A549 (cell line): ENCODE data around the gene A4GALT. TPM values are rescaled to one million over a fixed set of nuclear protein-coding genes. Genes with fewer than 3 reads are reported as not detected.

Experiments
- ATAC-seq, 2 experiments: fragments of 200-7000 bp in 1 of 2; fragments of >200 bp in 1 of 2; cut with Nextera tagmentation in 1 of 2; cut with Tn5 transposase in 1 of 2; 3 replicates each; pipeline versions ENCODE4 v1.8.0 to v1.9.1; 2018 to 2020; ENCODE audit warnings: mild to moderate bottlenecking in 1 of 2, moderate library complexity in 1 of 2
- CTCF ChIA-PET: fragments of 300-600 bp; sonication (Branson Sonifier 250); formaldehyde crosslinking; extraction: SDS; loops from one replicate; lab custom pipeline; 2021; ENCODE audit warnings: antibody characterized with exemption, inconsistent platforms; lab: Yijun Ruan, JAX
- POLR2A ChIA-PET: fragments of 350-600 bp; formaldehyde crosslinking; extraction: SDS; loops from one replicate; lab custom pipeline; 2021; ENCODE audit warnings: antibody characterized with exemption, inconsistent platforms; lab: Yijun Ruan, JAX
- DNase-seq, 2 experiments: peaks; one replicate each; pipeline versions ENCODE4 v3.0.0 to v3.0.0-alpha.2; 2011 to 2016; ENCODE audit warnings: low read depth in 1 of 2, low spot score in 1 of 2
- FAIRE-seq: peaks from 2 replicates; lab custom pipeline; 2011; peaks lifted over from hg19 to GRCh38; lab: Jason Lieb, UNC
- H3K27ac ChIP-seq, 2 experiments: fragments of >200 bp; sonication (Bioruptor Twin); formaldehyde crosslinking; 3 replicates each; pipeline ENCODE4 v1.5.1; 2016 to 2017
- H3K4me1 ChIP-seq: fragments of >200 bp; sonication (Bioruptor Twin); formaldehyde crosslinking; 3 replicates; pipeline ENCODE4 v1.6.1; 2016
- H3K4me2 ChIP-seq: fragments of >200 bp; sonication (Bioruptor Twin); formaldehyde crosslinking; 3 replicates; pipeline ENCODE4 v1.6.1; 2016
- H3K4me3 ChIP-seq: fragments of >200 bp; sonication (Bioruptor Twin); formaldehyde crosslinking; 3 replicates; pipeline ENCODE4 v1.5.1; 2016
- H3K9me3 ChIP-seq: fragments of >200 bp; sonication (Bioruptor Twin); formaldehyde crosslinking; 3 replicates; pipeline ENCODE4 v1.6.1; 2016
- FOSL2 ChIP-seq, 2 experiments: fragments of 450-650 bp in 1 of 2; fragments of >200 bp in 1 of 2; sonication (Bioruptor Twin) in 1 of 2; formaldehyde crosslinking; IDR thresholded peaks; 2 replicates each; pipeline versions ENCODE4 v1.5.0 to v1.6.1; 2016 to 2020; ENCODE audit warnings: mild to moderate bottlenecking in 1 of 2, moderate library complexity in 1 of 2
- GATA3 ChIP-seq: IDR thresholded peaks from 2 replicates; pipeline ENCODE4 v1.6.1; 2012; ENCODE audit warnings: borderline replicate concordance
- HDAC2 ChIP-seq: fragments of 200-600 bp; sonication (generic); IDR thresholded peaks from 2 replicates; pipeline ENCODE4 v1.6.1; 2016
- JUN ChIP-seq, 2 experiments: fragments of >200 bp; sonication (Bioruptor Twin); formaldehyde crosslinking; IDR thresholded peaks; 2 replicates in 1 of 2; 3 replicates in 1 of 2; pipeline ENCODE4 v1.6.1; 2016 to 2017
- JUNB ChIP-seq: fragments of >200 bp; sonication (Bioruptor Twin); formaldehyde crosslinking; IDR thresholded peaks from 2 replicates; pipeline ENCODE4 v1.6.1; 2016
- KDM1A ChIP-seq: fragments of 200-600 bp; sonication (generic); IDR thresholded peaks from 2 replicates; pipeline ENCODE4 v1.6.1; 2016; ENCODE audit warnings: low read depth, mild to moderate bottlenecking
- MAZ ChIP-seq: fragments of 150-350 bp; IDR thresholded peaks from 2 replicates; pipeline ENCODE4 v1.6.1; 2014; ENCODE audit warnings: antibody characterized with exemption, low read depth, low read length, borderline replicate concordance
- NFE2L2 ChIP-seq: fragments of 150-350 bp; conservative IDR thresholded peaks from 2 replicates; pipeline ENCODE4 v1.6.1; 2014; ENCODE audit warnings: low read length
- RCOR1 ChIP-seq: fragments of 150-350 bp; IDR thresholded peaks from 2 replicates; pipeline ENCODE4 v1.6.1; 2014; ENCODE audit warnings: antibody characterized with exemption, low read length, low read depth
- RNF2 ChIP-seq: fragments of 200-600 bp; sonication (generic); IDR thresholded peaks from 2 replicates; pipeline ENCODE4 v1.6.1; 2016; ENCODE audit warnings: low read depth, mild to moderate bottlenecking, antibody characterized with exemption, moderate library complexity, borderline replicate concordance
- WGBS: methylation state at CpG from one replicate; pipeline ENCODE4 v1.1.6; 2017; ENCODE audit errors: missing lambda C conversion rate; 5-methylcytosine and 5-hydroxymethylcytosine counted together
- polyA plus RNA-seq, 4 experiments: library from polyadenylated mRNA; depleted of rRNA in 3 of 4; stranded (reverse); fragments of >200 nt; fragmentation: RNase III in 1 of 4; extraction: RNeasy Plus Mini Kit Qiagen cat#74134 plus additional on column Dnase treatment in 1 of 4; gene quantifications; 2 replicates in 3 of 4; 3 replicates in 1 of 4; pipeline ENCODE4 v1.2.3, GENCODE V29; 2011 to 2017
- TF ChIP-seq, protein P1 (sequence below): fragments of 200-600 bp; sonication (generic); IDR thresholded peaks from 2 replicates; pipeline ENCODE4 v1.6.1; 2016; ENCODE audit warnings: antibody characterized with exemption, mild to moderate bottlenecking, moderate library complexity
- TF ChIP-seq, protein P2 (sequence below): fragments of >200 bp; sonication (Bioruptor Twin); formaldehyde crosslinking; IDR thresholded peaks from 2 replicates; pipeline ENCODE4 v1.6.1; 2016
- TF ChIP-seq, protein P3 (sequence below): IDR thresholded peaks from 2 replicates; pipeline ENCODE4 v1.6.1; 2012; ENCODE audit warnings: low read depth, borderline replicate concordance

A4GALT gene
- polyA plus RNA-seq, 2 of the 4 experiments (the other 2 are of a cell fraction): 5.1 to 7.8 TPM

DNA sequence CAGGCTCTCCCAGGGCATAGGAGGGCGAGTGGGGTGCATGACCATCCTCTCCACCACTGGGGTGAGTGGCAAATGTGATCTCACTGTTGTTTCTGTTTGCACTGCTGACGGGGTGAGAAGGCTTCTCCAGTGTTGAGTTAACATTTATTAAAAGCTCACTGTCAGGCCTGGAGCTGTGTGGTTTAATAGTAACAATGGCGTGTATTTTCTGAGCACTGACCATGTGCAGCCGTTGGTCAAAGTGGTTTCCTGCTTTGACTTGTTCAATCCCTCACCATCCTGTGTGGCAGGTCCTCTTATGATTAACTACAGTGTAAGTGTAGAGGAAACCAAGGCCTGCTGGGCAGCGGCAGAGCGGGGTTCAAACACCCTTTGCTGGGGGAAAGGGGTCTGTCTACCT is 4.4 kb downstream of the A4GALT start:
- H3K4me3 ChIP-seq: no peak overlapping the region
- H3K4me1 ChIP-seq: peaks cover 33% of the 10 kb centered on the region
- H3K27ac ChIP-seq: peak overlapping the region in 1 of 2 experiments; percentile 76; a peak in 2 of 6 replicates
- ATAC-seq (no peak), DNase-seq (no peak), FAIRE-seq (no peak)
- ChIA-PET POLR2A (no interaction called here), CTCF (interaction anchor here (1.4 kb wide), 1 partner anchor 95 kb away, joined by 3 read pairs; no protein-coding TSS in a partner anchor)
- WGBS: 87% methylated on average over 6 of the region's 6 CpGs
- TF ChIP-seq HDAC2 (no peak), KDM1A (peak; percentile 61; the same call in 1 of the 2 replicates)
- no peak overlapping the region for H3K4me2 ChIP-seq
- no peaks in the 10 kb centered on the region for H3K9me3 ChIP-seq

DNA sequence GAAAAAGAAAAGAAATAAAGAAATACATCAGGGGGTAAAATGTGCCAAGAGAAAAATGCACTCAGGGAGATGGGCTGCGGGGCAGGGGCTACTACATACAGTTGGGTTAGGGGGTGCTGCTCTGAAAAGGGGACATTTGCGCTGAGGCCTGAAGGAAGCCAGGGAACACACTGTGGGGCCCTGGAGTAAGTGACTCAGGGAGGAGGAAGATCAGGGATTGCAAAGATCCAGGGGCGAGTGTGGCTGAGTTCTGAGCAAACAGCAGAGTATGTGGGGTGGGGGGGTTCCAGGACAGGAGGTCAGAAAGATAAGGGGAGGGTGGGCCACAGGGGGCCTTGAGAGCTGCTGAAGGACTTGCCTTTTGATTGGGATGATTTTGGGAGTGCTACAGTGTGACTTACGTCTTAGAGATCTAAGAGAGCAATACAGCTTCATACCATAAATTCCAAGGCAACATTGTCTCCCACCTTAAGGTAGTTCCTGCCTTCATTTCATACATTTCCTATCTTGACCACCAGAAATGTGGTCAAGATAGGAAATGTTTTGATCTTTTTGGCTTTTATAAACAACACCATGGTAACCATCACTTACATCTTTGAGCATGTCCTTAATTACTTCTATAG is 5.8 kb downstream of the A4GALT start:
- no peak for ATAC-seq
- H3K9me3 ChIP-seq: 0 out of 3 replicates have a peak, but pooled peaks cover 5% of the 10 kb centered on the region
- H3K4me1 ChIP-seq: peaks cover 33% of the 10 kb centered on the region
- FAIRE-seq: no peak
- no peak for DNase-seq
- H3K4me2 ChIP-seq: no peak overlapping the region
- TF ChIP-seq, protein P1, sequence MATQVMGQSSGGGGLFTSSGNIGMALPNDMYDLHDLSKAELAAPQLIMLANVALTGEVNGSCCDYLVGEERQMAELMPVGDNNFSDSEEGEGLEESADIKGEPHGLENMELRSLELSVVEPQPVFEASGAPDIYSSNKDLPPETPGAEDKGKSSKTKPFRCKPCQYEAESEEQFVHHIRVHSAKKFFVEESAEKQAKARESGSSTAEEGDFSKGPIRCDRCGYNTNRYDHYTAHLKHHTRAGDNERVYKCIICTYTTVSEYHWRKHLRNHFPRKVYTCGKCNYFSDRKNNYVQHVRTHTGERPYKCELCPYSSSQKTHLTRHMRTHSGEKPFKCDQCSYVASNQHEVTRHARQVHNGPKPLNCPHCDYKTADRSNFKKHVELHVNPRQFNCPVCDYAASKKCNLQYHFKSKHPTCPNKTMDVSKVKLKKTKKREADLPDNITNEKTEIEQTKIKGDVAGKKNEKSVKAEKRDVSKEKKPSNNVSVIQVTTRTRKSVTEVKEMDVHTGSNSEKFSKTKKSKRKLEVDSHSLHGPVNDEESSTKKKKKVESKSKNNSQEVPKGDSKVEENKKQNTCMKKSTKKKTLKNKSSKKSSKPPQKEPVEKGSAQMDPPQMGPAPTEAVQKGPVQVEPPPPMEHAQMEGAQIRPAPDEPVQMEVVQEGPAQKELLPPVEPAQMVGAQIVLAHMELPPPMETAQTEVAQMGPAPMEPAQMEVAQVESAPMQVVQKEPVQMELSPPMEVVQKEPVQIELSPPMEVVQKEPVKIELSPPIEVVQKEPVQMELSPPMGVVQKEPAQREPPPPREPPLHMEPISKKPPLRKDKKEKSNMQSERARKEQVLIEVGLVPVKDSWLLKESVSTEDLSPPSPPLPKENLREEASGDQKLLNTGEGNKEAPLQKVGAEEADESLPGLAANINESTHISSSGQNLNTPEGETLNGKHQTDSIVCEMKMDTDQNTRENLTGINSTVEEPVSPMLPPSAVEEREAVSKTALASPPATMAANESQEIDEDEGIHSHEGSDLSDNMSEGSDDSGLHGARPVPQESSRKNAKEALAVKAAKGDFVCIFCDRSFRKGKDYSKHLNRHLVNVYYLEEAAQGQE: no peak
- TF ChIP-seq JUNB: no peak
- TF ChIP-seq NFE2L2: no peak
- TF ChIP-seq MAZ: no peak
- no peak for TF ChIP-seq RNF2
- TF ChIP-seq, protein P2, sequence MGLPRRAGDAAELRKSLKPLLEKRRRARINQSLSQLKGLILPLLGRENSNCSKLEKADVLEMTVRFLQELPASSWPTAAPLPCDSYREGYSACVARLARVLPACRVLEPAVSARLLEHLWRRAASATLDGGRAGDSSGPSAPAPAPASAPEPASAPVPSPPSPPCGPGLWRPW: no peak
- H3K4me3 ChIP-seq: no peak overlapping the region
- ChIA-PET CTCF (interaction anchor here (1.4 kb wide), 1 partner anchor 94 kb away, joined by 3 read pairs; no protein-coding TSS in a partner anchor), POLR2A (no interaction called here)
- 86% methylated on average over 4 of the region's 4 CpGs for WGBS
- no peak overlapping the region; a peak in 1 of 6 replicates for H3K27ac ChIP-seq

DNA sequence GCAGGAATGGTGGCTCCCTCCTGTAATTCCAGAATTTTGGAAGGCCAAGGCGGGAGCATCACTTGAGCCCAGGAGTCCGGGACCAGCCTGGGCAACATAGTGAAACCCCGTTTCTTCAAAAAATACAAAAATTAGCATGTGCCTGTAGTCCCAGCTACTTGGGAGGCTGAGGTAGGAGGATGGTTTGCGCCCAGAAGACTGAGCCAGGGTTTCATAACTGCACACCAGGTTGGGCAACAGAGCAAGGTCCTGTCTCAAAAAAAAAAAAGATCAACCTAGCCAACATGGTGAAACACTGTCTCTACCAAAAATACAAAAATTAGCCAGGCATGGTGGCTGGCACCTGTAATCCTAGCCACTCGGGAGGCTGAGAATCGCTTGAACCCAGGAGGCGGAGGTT is 6.4 kb downstream of the A4GALT start:
- ChIA-PET POLR2A (no interaction called here), CTCF (no interaction called here)
- ATAC-seq: no peak
- no peak overlapping the region for H3K27ac ChIP-seq
- H3K9me3 ChIP-seq: peaks cover 5% of the 10 kb centered on the region; the same call in 1 of the 3 replicates
- WGBS: 93% methylated on average over 7 of the region's 7 CpGs
- peaks cover 28% of the 10 kb centered on the region for H3K4me1 ChIP-seq
- FAIRE-seq: no peak
- no peak overlapping the region for H3K4me2 ChIP-seq
- no peak for DNase-seq
- TF ChIP-seq, protein P3, sequence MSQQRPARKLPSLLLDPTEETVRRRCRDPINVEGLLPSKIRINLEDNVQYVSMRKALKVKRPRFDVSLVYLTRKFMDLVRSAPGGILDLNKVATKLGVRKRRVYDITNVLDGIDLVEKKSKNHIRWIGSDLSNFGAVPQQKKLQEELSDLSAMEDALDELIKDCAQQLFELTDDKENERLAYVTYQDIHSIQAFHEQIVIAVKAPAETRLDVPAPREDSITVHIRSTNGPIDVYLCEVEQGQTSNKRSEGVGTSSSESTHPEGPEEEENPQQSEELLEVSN: no peak
- TF ChIP-seq RCOR1 (no peak), GATA3 (no peak), JUN (IDR thresholded peaks at IDR 0.05) (no peak), FOSL2 (IDR thresholded peaks at IDR 0.05) (no peak), FOSL2 (CRISPR knock-in tag; IDR thresholded peaks at IDR 0.05) (no peak)
- no peak overlapping the region for H3K4me3 ChIP-seq
